Muscle layer of colon (tissue), 2 donors: ENCODE data around the gene CYB561D1.
"Not testable (repeated sequence)": the region's sequence is repeated elsewhere in the genome, so short reads cannot be mapped to it uniquely, and the experiment has no call there.

Source experiments
- H3K27ac ChIP-seq: one replicate; pipeline ENCODE4 v1.7.0; 2013; ENCODE audit warnings: low read depth, mild to moderate bottlenecking, low read length, moderate library complexity
- H3K27me3 ChIP-seq, 2 donors: one replicate each; pipeline ENCODE4 v1.7.0; 2013; ENCODE audit warnings: low read length in 2 of 2, mild to moderate bottlenecking in 2 of 2; ENCODE audit not compliant: insufficient read depth in 2 of 2, control insufficient read depth in 1 of 2
- H3K36me3 ChIP-seq: one replicate; pipeline ENCODE4 v1.7.0; 2013; ENCODE audit warnings: mild to moderate bottlenecking, low read length; ENCODE audit not compliant: insufficient read depth
- H3K4me1 ChIP-seq: one replicate; pipeline ENCODE4 v1.7.0; 2013; ENCODE audit warnings: mild to moderate bottlenecking, low read length; ENCODE audit not compliant: insufficient read depth
- H3K4me3 ChIP-seq, 2 donors: one replicate each; pipeline ENCODE4 v1.7.0; 2013; ENCODE audit warnings: low read length in 2 of 2, low read depth in 1 of 2, mild to moderate bottlenecking in 1 of 2, moderate library complexity in 1 of 2
- H3K9ac ChIP-seq: one replicate; pipeline ENCODE4 v1.7.0; 2013; ENCODE audit warnings: low read length
- H3K9me3 ChIP-seq: one replicate; pipeline ENCODE4 v1.7.0; 2013; ENCODE audit warnings: mild to moderate bottlenecking, low read length
- donor health status: abdominal sarcoma.
- donor health status: Adenocarcinoma of cecum.

The CYB561D1 gene

GRCh38 chr1:109470245-109470644 lies 23.6 kb upstream of the CYB561D1 start:
- H3K27me3 ChIP-seq: peaks cover 0 to 4% of the 10 kb centered on the region in 2 donors
- H3K9ac ChIP-seq: no peak overlapping the region
- H3K27ac ChIP-seq: no peak overlapping the region
- no peaks in the 10 kb centered on the region for H3K9me3 ChIP-seq
- H3K4me3 ChIP-seq: no peak overlapping the region
- no peaks in the 10 kb centered on the region for H3K36me3 ChIP-seq
- peaks cover 7% of the 10 kb centered on the region for H3K4me1 ChIP-seq

- Histone ChIP-seq H3K27ac (no peak overlapping the region), H3K27me3 (no peaks in the 10 kb centered on the region)
These were observed 21.1 kb upstream of the CYB561D1 start for GRCh38 chr1:109472779-109473178.

GRCh38 chr1:109473284-109474057 lies 20.4 kb upstream of the CYB561D1 start:
- H3K27ac ChIP-seq, H3K4me3 ChIP-seq, H3K36me3 ChIP-seq, H3K9ac ChIP-seq, H3K9me3 ChIP-seq, H3K4me1 ChIP-seq, H3K27me3 ChIP-seq: not testable (repeated sequence)

More at GRCh38 chr1:109472779-109473178, 21.1 kb upstream of the CYB561D1 start:
- H3K9ac ChIP-seq: no peak overlapping the region
- H3K36me3 ChIP-seq: no peaks in the 10 kb centered on the region
- no peaks in the 10 kb centered on the region for H3K9me3 ChIP-seq
- no peaks in the 10 kb centered on the region for H3K4me1 ChIP-seq
- no peak overlapping the region for H3K4me3 ChIP-seq

GRCh38 chr1:109474697-109475096 lies 19.2 kb upstream of the CYB561D1 start:
- no peaks in the 10 kb centered on the region for H3K9me3 ChIP-seq
- no peaks in the 10 kb centered on the region for H3K4me1 ChIP-seq
- H3K4me3 ChIP-seq: no peak overlapping the region
- H3K27me3 ChIP-seq: no peaks in the 10 kb centered on the region
- H3K36me3 ChIP-seq: no peaks in the 10 kb centered on the region
- H3K27ac ChIP-seq: no peak overlapping the region
- no peak overlapping the region for H3K9ac ChIP-seq

GRCh38 chr1:109475261-109475660 lies 18.6 kb upstream of the CYB561D1 start:
- Histone ChIP-seq H3K27ac (no peak overlapping the region), H3K4me3 (no peak overlapping the region), H3K27me3 (no peaks in the 10 kb centered on the region), H3K9ac (no peak overlapping the region), H3K9me3 (no peaks in the 10 kb centered on the region), H3K4me1 (no peaks in the 10 kb centered on the region), H3K36me3 (no peaks in the 10 kb centered on the region)

- no peaks in the 10 kb centered on the region for H3K27me3 ChIP-seq
- H3K36me3 ChIP-seq: no peaks in the 10 kb centered on the region
- no peak overlapping the region for H3K27ac ChIP-seq
- no peaks in the 10 kb centered on the region for H3K4me1 ChIP-seq
- H3K4me3 ChIP-seq: no peak overlapping the region
- no peak overlapping the region for H3K9ac ChIP-seq
- no peaks in the 10 kb centered on the region for H3K9me3 ChIP-seq
These were observed 17.1 kb upstream of the CYB561D1 start for GRCh38 chr1:109476825-109477224.

- H3K27me3 ChIP-seq: no peaks in the 10 kb centered on the region
- H3K4me3 ChIP-seq: no peak overlapping the region
- H3K4me1 ChIP-seq: no peaks in the 10 kb centered on the region
These were observed 16.1 kb upstream of the CYB561D1 start for GRCh38 chr1:109477821-109478220.

GRCh38 chr1:109478806-109479205 lies 15.1 kb upstream of the CYB561D1 start:
- Histone ChIP-seq H3K9ac (no peak overlapping the region), H3K9me3 (no peaks in the 10 kb centered on the region), H3K27ac (no peak overlapping the region), H3K4me3 (no peak overlapping the region), H3K4me1 (no peaks in the 10 kb centered on the region), H3K27me3 (no peaks in the 10 kb centered on the region), H3K36me3 (no peaks in the 10 kb centered on the region)

More at GRCh38 chr1:109477821-109478220, 16.1 kb upstream of the CYB561D1 start:
- Histone ChIP-seq H3K36me3 (no peaks in the 10 kb centered on the region), H3K9me3 (no peaks in the 10 kb centered on the region), H3K9ac (no peak overlapping the region), H3K27ac (no peak overlapping the region)

GRCh38 chr1:109479311-109479710 lies 14.6 kb upstream of the CYB561D1 start:
- Histone ChIP-seq H3K4me1 (peaks cover 2% of the 10 kb centered on the region), H3K9ac (no peak overlapping the region), H3K27ac (no peak overlapping the region), H3K27me3 (no peaks in the 10 kb centered on the region), H3K36me3 (no peaks in the 10 kb centered on the region), H3K4me3 (no peak overlapping the region), H3K9me3 (no peaks in the 10 kb centered on the region)

- no peaks in the 10 kb centered on the region for H3K36me3 ChIP-seq
- H3K4me3 ChIP-seq: no peak overlapping the region
- no peak overlapping the region for H3K27ac ChIP-seq
- no peaks in the 10 kb centered on the region for H3K27me3 ChIP-seq
- H3K9ac ChIP-seq: no peak overlapping the region
- peaks cover 7% of the 10 kb centered on the region for H3K4me1 ChIP-seq
- H3K9me3 ChIP-seq: no peaks in the 10 kb centered on the region
These were observed 14.0 kb upstream of the CYB561D1 start for GRCh38 chr1:109479901-109480300.

GRCh38 chr1:109481646-109482045 lies 12.2 kb upstream of the CYB561D1 start:
- no peak overlapping the region for H3K4me3 ChIP-seq
- H3K36me3 ChIP-seq: no peaks in the 10 kb centered on the region
- no peaks in the 10 kb centered on the region for H3K27me3 ChIP-seq
- no peak overlapping the region for H3K9ac ChIP-seq
- H3K27ac ChIP-seq: no peak overlapping the region
- H3K9me3 ChIP-seq: no peaks in the 10 kb centered on the region
- H3K4me1 ChIP-seq: peaks cover 11% of the 10 kb centered on the region

- Histone ChIP-seq H3K27ac (no peak overlapping the region), H3K27me3 (no peaks in the 10 kb centered on the region), H3K4me3 (no peak overlapping the region), H3K36me3 (no peaks in the 10 kb centered on the region), H3K9me3 (no peaks in the 10 kb centered on the region), H3K4me1 (peaks cover 11% of the 10 kb centered on the region), H3K9ac (no peak overlapping the region)
These were observed 11.7 kb upstream of the CYB561D1 start for GRCh38 chr1:109482242-109482641.
